Cardiac fibroblast (primary cell): ENCODE measurements around the gene GUCY1A2.
A peak's percentile ranks its signal among the peaks of the same experiment; 100 is the strongest.
"Not testable (repeated sequence)": the region's sequence is repeated elsewhere in the genome, so short reads cannot be mapped to it uniquely, and the experiment has no call there.

Experiments used
- DNase-seq, 2 donors: peaks; one replicate each; pipeline versions ENCODE4 v3.0.0 to v3.0.0-alpha.2; 2010; ENCODE audit warnings: low read depth in 2 of 2
- H3K4me3 ChIP-seq, 2 donors: replicated peaks in 1 of 2; 1 replicate in 1 of 2; 2 replicates in 1 of 2; pipeline ENCODE4 v1.5.1; 2011; ENCODE audit warnings: low read depth in 2 of 2, low read length in 2 of 2, mild to moderate bottlenecking in 2 of 2, moderate library complexity in 1 of 2
- TF ChIP-seq, protein P1 (sequence below): IDR thresholded peaks from one replicate; pipeline ENCODE4 v1.5.1; 2011; ENCODE audit warnings: low read depth, mild to moderate bottlenecking, low read length, inconsistent platforms

Gene GUCY1A2

DNA sequence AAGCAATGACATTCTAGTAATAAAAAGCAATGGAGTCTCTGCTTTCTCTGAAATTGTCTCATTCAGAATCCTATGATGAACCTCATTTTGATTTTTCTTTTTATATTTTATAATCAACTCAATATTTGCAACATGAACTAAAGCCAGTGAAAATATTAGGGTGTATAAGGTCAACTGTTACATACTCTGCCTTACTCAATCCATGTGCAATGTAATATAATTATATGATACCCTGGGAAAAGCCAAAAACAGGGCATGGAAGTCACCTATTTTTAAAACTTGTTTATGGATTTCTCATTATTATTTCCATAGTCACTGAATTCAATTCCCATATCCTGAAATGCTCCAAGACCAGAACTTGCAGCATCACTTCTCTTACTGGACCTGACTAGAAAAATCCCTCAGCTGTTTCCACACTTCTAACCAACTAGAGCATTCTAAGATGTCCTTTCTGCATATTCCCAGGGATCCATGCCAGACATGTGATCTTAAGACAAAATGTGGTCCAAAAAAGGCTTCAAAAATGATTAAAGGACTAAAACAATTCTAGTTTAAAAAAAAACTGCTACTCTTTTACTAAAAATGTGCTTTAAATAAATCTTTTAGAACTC is 97.3 kb downstream of the GUCY1A2 start:
- TF ChIP-seq, protein P1, sequence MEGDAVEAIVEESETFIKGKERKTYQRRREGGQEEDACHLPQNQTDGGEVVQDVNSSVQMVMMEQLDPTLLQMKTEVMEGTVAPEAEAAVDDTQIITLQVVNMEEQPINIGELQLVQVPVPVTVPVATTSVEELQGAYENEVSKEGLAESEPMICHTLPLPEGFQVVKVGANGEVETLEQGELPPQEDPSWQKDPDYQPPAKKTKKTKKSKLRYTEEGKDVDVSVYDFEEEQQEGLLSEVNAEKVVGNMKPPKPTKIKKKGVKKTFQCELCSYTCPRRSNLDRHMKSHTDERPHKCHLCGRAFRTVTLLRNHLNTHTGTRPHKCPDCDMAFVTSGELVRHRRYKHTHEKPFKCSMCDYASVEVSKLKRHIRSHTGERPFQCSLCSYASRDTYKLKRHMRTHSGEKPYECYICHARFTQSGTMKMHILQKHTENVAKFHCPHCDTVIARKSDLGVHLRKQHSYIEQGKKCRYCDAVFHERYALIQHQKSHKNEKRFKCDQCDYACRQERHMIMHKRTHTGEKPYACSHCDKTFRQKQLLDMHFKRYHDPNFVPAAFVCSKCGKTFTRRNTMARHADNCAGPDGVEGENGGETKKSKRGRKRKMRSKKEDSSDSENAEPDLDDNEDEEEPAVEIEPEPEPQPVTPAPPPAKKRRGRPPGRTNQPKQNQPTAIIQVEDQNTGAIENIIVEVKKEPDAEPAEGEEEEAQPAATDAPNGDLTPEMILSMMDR: no peak
- H3K4me3 ChIP-seq: no peak overlapping the region
- peak; percentile 2 to 7 for DNase-seq

DNA sequence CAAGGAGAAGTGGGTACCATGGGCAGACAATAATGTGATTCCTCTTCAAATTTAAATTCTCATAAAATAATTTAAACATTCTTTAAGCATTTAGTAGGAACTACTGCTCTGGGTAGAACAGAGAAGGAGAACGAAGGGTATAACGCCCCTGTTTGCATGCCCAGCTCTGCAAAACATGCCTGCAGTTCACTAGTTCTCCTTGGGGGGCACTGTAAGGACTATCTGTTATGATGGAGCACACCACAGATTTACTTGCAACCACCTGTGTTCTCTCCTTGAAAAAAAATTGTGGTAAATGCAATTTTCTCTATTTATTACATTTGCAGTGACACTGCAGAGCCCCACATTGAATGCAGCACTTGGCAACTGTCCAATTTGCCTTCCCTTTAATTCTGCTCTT is 100.3 kb downstream of the GUCY1A2 start:
- no peak overlapping the region for H3K4me3 ChIP-seq
- DNase-seq: peak; percentile 4 to 32
- TF ChIP-seq, protein P1: peak; percentile 52

DNA sequence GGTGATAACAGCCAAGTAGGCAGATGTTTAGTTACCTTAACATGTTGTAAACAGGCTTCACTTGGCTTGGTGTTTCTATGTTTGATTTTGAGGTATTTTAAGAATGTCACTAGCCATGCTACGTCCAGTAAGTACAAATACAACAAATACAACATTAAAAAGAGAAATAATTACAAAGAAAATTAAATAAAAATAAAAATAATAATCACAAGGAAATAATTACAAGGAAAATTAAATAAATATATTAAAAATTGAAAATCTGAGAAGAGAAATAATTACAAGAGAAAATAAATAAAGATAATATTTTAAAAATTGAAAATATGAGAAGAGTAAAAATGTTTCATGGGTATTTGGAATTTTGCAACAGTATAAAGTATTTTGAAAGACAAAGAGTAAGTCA is 103.9 kb downstream of the GUCY1A2 start:
- no peak overlapping the region for H3K4me3 ChIP-seq
- no peak for DNase-seq
- TF ChIP-seq, protein P1: no peak

DNA sequence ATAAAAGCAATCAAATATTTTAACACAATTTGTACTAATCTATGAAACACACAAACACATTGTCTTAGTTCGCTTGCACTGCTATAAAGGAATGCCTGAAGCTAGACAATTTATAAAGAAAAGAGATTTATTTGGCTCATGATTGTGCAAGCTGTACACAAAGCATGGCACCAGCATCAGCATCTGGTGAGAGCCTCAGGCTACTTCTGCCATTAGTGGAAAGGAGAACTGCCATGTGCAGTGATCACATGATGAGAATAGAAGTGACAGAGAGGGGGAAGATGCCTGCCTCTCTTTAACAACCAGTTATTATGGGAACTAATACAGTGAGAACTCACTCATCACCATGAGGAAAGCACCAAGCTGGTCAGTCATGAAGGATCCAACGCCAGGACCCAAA is 105.1 kb downstream of the GUCY1A2 start:
- TF ChIP-seq, protein P1: no peak
- no peak overlapping the region for H3K4me3 ChIP-seq
- no peak for DNase-seq

DNA sequence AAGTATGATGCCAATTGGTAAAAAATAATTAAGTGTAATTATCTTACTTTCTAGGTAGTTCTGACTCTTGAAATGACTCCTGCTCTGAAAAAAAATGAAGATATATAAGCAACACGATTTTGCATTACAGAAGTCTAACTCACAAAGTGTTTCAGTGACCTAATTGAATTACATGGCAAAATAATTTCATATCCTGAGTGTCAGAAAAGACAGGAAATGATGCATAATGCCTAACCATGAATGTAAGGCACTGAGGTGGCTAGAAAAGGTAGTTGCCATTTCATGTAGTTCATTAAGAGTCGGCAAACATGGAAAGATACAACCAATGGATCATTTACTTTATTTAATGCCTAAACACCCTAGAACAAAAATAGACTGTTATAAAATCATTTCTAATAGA is 113.5 kb downstream of the GUCY1A2 start:
- H3K4me3 ChIP-seq: no peak overlapping the region
- TF ChIP-seq, protein P1: no peak
- peak in 1 of 2 donors; percentile 15 for DNase-seq

DNA sequence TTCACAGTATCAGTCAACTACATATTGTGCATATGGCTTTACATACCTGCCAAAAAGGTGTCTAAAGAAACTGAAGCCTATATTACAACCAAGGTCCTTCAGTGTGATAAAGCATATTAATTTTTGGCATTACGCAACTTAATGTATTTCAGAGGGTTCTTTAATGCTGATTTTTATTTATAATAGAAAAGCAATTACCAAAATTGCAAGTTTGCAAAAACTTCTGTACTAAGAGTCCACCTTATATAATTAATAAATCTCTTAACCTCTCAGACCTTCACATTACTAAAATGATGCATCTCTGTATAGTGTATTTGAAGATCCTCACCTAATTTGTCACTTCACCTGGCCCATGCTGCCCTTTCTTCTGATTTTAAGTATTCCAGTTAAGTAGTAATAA is 128.6 kb downstream of the GUCY1A2 start:
- no peak for DNase-seq
- TF ChIP-seq, protein P1: no peak
- H3K4me3 ChIP-seq: no peak overlapping the region

DNA sequence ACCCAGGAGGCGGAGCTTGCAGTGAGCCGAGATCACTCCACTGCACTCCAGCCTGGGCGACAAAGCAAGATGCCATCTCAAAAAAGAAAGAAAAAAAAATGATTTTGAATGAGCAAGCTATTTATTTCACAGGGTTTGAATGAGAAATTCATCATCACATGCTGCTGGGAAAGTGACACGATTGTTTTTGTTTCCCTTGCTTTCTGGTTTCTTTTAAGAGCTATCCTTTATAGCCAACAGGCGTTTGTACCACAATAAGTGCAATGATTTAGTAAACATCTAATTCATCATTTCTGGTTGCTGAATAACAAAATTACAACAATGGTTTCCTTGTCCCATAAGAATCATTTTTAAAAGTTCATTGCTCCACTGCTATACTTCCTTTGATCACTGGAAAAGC is 129.9 kb downstream of the GUCY1A2 start:
- TF ChIP-seq, protein P1: no peak
- no peak overlapping the region for H3K4me3 ChIP-seq
- DNase-seq: no peak

DNA sequence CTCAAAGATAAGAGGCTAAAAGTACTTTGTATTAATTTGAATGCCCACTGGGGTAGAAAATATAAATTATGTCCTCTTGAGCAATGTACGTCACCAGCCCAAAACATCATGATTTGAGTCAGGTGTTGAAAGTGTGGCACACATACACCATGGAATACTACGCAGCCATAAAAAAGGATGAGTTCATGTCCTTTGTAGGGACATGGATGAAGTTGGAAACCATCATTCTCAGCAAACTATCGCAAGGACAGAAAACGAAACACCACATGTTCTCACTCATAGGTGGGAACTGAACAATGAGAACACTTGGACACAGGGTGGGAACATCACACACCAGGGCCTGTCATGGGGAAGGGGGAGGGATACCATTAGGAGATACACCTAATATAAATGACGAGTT is 134.6 kb downstream of the GUCY1A2 start:
- not testable (repeated sequence) for DNase-seq, H3K4me3 ChIP-seq
